ENCODE measurements around the gene TMCO4.

TMCO4 gene

DNA sequence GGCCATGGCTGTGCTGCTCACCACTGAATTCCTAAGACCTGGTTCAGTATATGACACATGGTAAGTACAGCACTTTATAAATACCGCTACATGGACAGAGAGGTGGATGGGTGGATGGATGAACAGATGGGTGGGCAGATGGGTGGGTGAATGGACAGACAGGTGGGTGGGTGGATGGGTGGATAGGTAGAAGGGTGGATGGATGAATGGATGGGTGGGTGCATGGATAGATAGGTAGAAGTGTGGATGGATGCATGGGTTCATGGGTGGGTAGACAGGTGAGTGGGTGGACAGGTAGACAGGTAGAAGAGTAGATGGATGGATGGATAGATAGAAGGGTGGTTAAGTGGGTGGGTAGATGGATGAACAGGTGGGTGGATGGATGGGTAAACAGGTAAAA, 54.8 kb downstream of the TMCO4 start:
- DNase-seq = no peak

DNA sequence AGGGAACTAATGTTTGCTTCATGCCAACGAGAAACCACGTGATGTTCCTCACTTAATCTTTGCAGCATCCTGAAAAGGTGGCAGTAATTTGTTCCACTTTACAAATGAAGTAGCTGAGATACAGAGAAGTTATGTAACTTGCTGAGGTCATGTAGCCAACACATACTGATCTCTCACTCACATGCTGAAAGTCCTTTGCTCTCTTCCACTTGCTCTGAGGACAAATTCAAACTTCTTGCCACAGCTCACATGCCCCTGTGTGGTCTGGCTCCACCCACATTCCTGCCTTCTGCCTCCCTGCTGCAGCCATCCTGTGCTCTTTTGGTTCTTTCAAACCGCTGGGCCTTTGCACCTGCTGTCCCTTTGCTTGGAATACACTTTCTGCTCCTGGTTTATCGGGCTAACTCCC, 55.4 kb downstream of the TMCO4 start:
- peak; percentile 3 to 52 (median 42) for DNase-seq

DNA sequence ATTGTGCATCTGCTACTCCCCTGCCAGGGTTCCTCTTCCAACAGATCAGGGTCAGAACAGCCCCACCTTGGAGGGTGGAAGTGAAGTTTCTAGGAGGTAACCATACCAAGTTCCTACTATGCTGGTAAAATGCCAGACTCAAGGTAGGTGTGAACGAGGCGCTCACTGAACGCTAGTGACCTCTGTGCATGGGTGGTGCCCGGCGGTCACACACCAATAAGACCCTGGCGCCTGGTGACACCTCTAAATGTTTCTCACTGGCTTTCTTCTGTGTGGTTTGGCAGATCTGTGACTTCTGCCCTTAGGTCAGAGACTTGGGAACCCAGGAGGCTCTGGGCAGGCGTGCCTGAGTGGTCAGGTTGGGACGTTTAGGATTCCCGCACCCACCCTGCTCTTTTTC, 55.9 kb downstream of the TMCO4 start:
- no peak for DNase-seq

DNA sequence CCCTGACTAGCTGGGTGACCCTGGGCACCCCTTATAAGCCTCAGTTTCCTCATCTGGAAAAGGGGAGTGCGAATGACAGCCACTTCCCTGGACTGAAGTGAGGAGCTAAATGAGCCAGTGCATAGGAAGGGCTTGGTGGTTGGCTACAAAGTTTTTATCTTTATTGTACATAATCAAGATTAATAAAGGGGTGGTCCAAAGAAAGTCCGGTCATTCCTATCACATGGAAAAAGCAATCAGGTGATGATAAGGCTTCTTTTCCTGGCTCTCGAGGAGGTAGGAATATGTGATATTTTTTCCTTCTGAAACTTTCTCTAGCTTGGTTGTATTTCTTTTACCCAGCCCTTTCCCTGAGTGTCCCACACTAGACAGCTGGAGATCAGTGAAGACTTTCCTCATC, 56.5 kb downstream of the TMCO4 start:
- DNase-seq = no peak

DNA sequence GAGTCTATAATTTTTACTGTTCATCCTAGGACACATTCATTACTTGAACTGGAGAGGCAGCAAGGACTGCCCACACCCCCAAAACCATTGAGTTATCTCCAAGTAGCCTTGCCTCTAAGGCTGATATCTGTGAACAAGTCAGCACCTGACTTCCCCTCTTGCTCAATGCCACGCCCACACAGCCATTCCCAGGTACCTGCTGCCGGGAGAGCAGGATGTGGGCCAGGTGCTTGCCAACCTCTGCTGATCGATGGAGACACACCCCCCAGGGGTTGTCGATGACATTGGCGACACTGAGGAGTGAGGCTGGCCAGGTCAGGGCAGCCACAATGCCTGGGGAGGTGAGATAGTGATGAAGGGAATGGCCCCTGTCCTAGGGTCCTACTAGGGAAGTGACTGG, 60.1 kb downstream of the TMCO4 start:
- no peak for DNase-seq

DNA sequence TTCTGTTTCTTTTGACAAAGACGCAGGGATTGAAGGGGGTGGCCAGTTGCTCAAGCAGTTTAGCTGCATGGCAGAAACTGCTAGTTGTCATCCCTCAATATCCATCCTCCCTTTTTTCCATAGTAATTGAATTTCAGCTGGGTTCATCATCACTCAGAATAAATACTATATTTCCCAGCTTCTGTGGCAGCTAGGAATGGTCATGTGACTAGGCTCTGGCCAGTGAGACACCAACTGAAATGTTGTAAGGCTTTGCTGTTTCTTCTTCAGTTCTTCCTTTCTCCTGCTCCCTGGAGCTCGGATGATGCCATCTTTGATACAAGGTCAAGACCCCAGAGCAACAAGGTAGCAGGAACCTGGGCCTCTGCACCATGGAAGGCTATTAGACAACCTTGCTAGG, 61.0 kb downstream of the TMCO4 start:
- DNase-seq = no peak

DNA sequence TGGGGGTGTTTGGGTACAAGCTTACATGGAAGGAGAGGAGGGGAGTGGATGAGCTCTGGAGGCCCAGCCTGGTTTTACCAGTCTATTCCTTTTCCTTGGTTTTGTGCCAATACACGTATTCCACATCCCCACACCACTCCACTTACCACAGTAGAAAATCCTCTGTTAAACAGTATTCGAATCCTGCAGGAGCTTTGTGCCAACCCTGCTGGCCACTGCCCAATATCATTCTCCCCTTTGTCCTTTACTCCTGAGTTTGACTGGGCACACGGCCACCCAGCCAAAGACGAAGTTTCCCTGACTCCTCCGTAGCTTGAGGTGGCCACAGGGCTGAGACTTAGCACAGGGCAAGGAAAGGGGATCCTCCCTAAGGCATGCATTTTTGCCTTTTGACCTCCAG, 61.6 kb downstream of the TMCO4 start:
- no peak for DNase-seq

DNA sequence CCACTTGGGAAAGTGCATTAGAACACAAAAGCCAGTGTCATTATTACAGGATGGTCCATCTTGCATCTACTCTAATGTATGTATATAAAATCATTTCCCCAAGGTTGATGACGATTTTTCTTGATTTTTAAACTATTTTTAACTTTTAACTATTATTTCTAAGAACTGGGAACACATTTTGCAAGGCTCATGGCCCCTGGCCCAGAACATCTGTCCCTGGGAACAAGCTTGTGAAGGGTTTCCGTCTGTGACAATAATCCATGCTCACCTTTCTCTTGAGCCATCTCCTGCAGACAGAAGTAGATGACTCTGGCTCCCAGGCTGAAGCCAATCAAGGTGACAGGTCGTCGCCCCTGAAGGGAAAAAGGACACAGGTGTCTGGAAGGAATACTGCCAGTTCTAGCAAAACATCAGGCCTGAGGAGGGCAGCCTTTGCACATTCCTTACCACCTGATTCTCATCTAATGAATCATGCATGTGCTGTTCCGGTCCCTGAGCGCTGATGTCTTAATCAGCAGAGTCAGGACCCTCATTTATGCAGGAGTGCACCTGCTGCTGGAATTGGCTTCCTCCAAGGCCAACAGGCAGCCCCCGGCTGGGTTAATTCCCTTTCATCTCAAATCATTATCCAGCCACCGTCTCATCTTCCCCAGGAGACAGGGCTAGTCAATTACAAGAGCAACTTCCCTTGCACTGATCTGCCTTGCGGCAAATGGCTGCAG, 62.5 kb downstream of the TMCO4 start:
- DNase-seq = no peak

DNA sequence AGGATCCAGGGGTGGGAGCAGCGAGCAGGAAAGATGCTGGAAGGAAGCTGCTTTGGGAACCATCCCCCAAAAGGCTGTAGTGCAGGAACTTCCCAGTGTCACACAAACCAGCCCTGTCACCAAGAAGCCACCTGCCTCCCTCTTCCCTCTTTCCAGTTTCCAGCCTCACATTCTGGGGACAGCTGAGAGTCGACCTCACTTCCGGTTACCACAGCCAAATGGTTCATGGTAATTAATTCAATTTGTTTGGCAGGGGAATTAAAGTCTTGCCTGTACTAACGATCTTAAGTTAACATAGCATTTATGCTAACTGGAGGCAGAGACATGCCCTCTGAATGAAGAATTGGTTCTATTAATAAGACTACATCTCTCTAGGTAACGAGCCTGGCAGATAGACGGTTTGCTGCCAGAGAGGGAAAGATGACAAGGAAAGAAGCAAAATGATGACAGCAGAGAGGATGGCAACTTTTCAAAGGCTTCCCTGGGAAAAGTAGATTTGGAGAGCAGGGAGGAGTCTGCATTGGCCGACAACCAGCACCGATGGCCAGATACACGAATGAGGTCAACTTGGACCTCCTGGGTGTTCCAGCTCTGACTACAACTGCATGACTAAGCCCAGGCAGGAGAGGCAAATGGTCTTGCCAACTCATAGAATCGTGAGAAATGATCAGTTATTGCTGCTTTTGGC, 64.1 kb downstream of the TMCO4 start:
- DNase-seq = no peak

DNA sequence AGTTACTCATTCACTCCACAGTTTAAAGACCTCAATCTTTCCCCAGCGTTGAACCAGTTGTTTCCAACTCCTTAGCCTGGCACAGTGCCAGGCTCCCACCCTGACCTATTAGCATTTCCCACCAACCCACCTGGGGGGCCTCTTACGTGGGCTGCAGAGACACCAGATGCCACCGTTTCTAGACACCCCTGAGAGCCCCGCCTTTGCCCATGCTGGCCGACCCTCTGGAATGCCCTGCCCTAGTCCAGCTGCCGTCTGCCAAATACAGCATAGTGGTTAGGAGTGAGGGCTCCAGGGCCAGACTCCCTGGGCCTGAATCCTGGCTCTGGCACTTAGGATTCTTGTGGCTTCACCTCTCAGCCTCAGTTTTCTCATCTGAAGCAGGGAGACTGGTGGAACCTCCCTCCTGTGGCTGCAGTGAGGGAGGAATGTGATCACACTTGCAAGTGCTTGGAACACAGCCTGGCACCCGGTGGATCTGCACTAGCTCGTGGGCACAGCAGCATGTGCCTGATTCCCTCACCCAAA, 65.2 kb downstream of the TMCO4 start:
- DNase-seq = no peak

DNA sequence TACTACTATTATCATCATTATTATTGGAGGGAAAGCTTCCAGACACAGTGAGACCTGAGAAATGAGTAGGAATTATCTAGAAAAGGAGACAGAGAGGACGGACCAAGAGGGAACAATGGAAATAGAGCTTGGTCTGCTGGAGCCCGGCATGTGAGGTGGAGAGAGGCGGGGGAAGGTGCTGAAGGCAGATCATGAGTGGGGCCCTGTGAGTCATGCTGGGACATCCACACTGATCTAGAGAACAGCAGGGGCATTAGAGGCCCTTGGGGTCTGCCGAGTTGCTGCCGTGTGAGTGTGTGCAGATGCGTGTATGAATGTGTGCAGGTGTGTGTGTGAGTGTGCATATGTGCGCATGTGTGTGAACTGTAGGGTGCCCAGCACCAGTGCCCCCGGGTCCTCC, 65.7 kb downstream of the TMCO4 start:
- DNase-seq = no peak

DNA sequence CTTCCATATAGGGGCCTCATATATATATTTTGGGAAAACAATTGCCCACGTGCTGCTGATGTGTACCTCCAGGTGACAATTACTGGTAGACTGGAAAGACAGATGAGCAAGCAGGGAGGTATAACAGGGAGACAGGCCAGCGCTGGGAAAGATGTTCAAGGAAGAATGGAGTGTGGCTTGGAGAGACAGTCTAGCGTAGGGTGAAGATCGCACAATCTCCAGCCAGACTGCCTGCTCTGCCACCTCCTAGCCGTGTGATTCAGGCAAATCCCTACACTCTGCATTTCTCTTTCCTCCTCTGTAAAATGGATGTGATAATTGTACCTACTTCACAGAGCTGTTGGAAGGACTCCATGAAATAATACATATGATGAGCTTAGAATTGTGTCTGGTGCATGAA, 66.1 kb downstream of the TMCO4 start:
- DNase-seq = no peak

DNA sequence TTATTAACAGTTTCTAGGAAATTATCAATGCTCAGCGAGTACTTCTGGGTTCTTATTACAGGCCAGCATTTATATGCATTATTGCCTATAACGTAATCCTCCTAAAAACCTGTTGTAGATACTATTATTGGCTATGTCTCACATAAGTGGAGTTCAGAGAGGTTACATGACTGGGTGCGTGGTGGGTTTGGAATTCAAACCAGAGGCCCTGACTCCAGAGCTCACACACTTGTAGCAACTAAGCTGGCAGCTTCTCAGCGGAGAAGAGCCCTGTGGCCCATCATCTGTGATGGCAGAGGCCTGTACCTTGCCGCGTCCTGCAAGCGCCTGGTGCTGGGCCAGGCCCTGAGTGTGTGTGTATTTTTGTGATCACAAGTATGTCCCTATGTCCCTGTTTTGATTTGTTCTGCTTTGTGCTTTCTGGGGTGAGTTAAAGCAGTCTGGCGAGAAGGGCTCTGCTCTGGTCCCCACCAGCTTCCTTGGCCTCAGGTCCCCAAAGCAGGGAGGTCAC, 68.3 kb downstream of the TMCO4 start:
- no peak for DNase-seq

DNA sequence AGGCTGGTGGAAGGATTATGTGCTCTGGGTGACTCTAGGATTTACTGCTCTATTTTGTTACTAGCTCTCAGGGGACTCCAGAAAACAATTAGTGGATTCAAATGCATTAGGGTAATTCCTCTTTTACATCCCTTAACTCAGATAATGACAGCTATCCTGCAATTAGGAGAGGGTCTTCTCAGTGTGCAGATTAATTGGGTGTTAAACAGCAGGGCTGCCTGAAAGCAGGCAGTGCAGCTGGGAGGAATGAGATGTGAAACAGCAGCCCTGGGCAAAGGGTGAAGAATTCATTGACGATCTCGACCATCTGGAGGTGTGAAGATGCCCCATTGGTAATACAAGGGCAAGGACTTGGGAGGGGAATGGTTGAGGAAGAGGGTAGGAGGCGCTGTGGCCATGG, 68.9 kb downstream of the TMCO4 start:
- no peak for DNase-seq

DNA sequence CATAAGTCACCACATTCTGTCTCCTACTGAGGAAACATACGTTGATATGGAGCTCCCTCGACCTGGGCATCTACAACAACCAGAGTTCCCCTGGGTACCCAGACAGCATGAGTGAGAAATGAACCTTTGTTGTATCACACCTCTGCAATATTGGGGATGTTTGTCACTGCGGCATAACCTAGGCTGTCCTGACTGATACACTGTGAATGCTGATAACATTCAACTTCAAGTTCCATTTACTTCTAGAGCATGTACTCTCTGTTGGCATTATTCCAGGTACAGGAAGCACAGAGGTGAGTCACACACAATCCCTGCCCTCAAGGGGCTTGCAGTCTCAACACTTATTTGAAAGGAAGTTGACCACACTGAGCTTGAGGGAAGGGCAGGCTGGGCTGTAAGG, 69.5 kb downstream of the TMCO4 start:
- no peak for DNase-seq

DNA sequence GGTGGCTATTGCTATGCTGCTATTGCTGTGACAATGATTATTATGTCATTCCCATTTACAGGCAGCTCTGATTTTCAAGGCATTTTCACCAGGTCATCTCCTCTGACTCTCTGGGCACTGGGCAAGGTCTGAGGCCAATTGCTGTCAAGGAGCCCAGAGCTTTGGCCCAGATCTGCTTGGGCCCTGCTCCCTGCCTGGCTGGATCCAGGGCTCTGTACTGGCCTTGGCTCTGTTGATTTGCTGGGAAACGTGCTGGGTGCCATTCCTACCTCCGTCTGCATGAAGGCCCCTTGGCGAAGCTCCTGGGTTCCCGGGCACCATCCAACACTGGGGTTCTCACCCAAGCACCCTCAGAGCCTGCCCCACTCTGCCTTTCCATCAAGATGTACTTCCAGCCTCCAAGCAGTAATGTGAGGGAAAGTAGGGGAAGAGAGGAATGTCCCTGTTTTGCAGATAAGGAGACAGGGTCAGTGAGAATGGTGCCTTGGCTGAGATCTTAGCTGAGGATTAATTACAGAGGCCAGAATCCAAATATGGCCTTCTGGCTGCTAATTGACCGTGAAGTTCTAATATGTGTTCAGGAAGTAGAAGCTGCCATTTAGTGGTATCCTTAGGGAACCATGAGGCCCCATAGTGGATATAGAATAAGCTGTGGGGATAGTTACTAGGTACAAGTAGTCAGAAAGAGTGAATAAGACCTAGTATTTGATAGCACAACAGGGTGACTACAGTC, 71.1 kb downstream of the TMCO4 start:
- DNase-seq = no peak

DNA sequence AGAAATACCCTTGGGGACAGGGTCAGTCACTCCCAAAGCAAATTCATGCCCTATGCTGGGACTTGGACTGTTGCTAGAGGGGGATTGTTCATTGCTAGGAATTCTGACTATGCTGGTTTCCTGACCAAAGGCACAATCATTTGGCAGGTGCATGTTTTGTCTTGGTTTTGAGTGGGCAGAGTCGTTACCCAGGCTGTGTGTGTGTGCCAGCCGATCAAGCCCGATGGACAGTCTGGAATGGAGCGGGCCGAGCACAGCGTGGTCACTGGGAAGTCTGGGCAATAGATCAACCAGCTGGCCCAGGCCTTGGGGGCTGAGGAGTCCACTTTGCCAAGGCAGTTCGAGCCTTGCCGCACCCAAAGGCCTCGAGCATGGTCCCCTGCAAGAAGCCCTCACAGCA, 74.1 kb downstream of the TMCO4 start:
- no peak for DNase-seq

DNA sequence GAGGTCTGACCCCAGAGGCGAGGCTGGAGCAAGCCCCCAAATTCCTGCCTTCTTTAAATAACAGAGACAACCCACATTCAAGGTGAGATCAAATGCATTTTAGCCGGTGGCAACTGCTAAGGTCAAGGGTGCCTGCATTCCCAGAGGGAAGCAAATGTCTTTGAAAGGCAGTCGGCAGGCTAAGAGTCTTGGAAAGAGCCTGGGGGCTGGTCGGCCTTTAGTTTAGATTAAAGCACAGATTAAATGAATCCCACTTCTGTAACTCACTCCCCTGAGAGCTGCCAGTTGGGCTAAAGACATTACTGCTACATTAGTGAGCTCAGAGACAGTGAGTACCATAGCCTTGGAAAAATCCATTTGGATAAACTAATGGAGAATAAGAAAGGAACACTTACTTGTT, 75.8 kb downstream of the TMCO4 start:
- no peak for DNase-seq

DNA sequence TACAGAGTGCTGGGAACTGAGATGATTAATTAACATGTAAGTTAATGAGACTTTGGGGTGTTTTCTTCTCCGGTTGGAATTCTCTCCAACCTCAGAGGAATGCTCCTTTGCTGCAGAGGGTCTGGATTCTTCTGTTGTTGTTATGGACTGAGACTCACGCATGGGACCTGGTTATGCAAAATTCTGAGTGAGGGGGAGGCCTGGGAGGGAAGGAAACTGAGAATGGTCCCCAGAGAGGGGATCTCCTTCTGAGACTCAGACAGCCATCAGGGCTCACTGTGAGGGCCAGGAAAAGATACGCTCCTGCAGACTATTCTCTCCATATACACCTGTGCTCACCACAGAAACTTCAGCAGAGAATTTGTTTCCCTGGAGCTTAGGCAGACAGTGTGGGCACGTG, 78.7 kb downstream of the TMCO4 start:
- no peak for DNase-seq

DNA sequence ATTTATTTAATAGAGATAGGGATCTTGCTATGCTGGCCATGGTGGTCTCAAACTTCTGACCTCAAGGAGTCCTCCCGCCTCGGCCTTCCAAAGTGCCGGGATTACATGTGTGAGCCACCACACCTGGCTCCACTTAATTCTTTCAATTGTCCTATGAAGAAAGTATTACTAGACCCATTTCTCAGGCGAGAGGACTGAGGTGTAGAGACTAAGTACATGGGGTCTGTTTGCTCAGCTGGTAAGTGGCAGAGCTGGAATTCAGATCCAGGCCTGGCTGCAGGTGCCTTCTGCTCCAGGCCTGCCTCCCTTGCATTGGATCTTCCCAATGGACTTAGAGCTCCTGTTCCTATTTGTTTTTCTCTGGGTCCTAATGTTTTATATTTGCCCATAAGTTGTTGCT, 79.5 kb downstream of the TMCO4 start:
- DNase-seq = no peak

DNA sequence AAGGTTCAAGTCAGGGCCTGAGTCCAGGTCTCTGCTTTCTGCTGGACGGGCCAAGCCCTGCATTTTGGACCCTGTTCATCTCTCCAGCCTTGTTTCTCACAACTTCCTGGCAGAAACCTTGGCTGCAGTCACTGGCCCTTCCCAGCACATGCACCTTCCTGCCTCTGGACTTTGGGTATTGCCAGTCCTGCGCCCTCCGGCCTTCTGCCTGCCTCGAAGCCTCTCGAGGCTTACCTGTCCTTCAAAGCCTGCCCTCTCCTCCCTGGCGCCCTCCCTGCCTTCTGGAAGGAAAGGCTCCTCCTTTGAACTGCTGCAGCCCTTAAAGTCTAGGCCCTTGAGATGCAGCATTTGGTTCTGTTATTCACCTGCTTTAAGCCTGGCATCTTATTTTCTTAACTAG, 82.2 kb downstream of the TMCO4 start:
- DNase-seq = no peak

DNA sequence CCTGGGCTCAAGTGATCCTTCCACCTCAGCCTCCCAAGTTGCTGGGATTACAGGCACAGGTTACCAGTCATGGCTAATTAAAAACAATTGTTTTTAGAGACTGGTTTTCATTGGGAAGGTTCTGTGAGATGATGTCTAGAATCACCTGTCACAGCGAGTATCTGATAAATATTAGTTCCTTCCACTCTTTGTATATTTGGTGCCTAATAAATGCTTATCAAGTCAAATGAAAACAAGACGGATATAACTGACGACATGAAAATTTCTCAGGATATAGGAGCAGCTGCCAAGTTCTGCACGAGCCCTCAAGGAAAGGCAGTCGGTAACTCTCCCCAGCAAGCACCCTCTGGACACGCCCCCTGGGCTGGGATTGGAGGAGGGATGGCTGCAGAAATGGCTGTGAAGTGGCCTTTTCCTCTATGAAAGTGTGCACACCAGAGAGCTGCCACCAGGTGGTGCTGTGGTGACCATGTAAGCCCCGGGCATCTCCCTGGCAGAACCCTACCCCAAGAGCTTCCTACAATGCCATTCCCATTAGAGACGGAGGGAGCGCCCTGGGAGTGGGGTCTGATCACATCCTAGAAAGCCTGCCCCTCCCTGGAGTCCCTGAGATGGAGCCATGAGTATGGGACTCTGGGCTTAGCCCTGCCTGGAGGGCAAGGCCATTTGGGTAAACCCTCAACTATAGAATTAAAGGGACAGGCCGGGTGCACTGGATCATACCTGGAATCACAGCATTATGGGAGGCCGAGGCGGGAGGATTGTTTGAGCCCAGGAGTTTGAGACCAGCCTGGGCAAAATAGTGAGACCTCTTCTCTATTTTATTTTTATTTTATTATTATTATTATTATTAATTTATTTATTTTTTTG, 84.1 kb downstream of the TMCO4 start:
- DNase-seq = peak; percentile 91 to 94 (median 92)

DNA sequence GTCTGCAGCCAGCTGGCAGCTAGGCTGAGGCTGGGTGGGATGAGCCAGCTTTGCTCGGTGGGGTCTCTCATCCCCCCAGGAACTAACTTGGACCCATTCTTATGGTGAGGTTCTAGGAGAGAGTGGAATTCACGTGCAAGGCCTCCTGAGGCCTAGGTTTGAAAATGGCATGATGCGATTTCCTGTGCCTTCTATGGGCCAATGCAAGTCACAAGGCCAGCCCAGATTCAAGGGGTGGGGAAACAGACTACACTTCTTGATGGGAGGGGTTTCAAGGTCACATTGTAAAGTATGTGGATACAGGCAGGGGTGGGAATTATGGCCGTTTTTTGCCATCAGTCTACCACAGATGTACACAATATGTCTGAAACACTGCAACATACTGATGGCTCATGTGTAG, 86.8 kb downstream of the TMCO4 start:
- DNase-seq = no peak
